ENCODE data around the gene METTL9. TPM values are rescaled to one million over a fixed set of nuclear protein-coding genes. Genes with fewer than 3 reads are reported as not detected.
"Not testable (repeated sequence)": the region's sequence is repeated elsewhere in the genome, so short reads cannot be mapped to it uniquely, and the experiment has no call there.

Gene METTL9
- total and polyA plus RNA-seq, 2 experiments from 2014 or later: 112 to 229 TPM

GRCh38 chr16:21574372-21574771 is 25.0 kb upstream of the METTL9 start:
- H3K4me1 ChIP-seq (ENCODE audit: insufficient read depth): no peaks in the 10 kb centered on the region
- peaks cover 2% of the 10 kb centered on the region for H3K27me3 ChIP-seq
- no peak overlapping the region for H3K4me3 ChIP-seq
- no peak for DNase-seq (ENCODE audit: low spot score)
- no peak overlapping the region for H3K4me2 ChIP-seq
- no peak for TF ChIP-seq EZH2phosphoT487 (IDR thresholded peaks at IDR 0.05; ENCODE audit: low read depth, severe bottlenecking, unreplicated experiment)
- no peak for TF ChIP-seq EZH2 (IDR thresholded peaks at IDR 0.05; ENCODE audit: borderline replicate concordance)
- no peak for TF ChIP-seq CTCF (IDR thresholded peaks at IDR 0.05; ENCODE audit: poor library complexity)
- no peak overlapping the region for H2AFZ ChIP-seq
- no peaks in the 10 kb centered on the region for H3K9me2 ChIP-seq (replicated peaks; ENCODE audit: insufficient read depth)
- H4K20me1 ChIP-seq (ENCODE audit: insufficient read depth, poor library complexity, severe bottlenecking): no peaks in the 10 kb centered on the region
- H3K9me3 ChIP-seq (ENCODE audit: low read depth): no peaks in the 10 kb centered on the region
- no peaks in the 10 kb centered on the region for H3K79me2 ChIP-seq
- H3K36me3 ChIP-seq (replicated peaks; ENCODE audit: insufficient read depth, low read depth): no peaks in the 10 kb centered on the region
- no peak overlapping the region for H3K27ac ChIP-seq
- 88% methylated on average over 4 of the region's 4 CpGs for WGBS (ENCODE audit: low lambda C conversion rate, missing lambda C conversion rate)

- not testable (repeated sequence) for H3K4me3 ChIP-seq; DNase-seq (ENCODE audit: low spot score); H3K36me3 ChIP-seq (replicated peaks; ENCODE audit: insufficient read depth, low read depth); H3K79me2 ChIP-seq; H3K4me1 ChIP-seq (ENCODE audit: insufficient read depth); H3K9me3 ChIP-seq (ENCODE audit: low read depth); H2AFZ ChIP-seq; H3K27me3 ChIP-seq; H3K27ac ChIP-seq; H3K4me2 ChIP-seq; H3K9me2 ChIP-seq (replicated peaks; ENCODE audit: insufficient read depth); H4K20me1 ChIP-seq (ENCODE audit: insufficient read depth, poor library complexity, severe bottlenecking)
- 84% methylated on average over 2 of the region's 2 CpGs for WGBS (ENCODE audit: low lambda C conversion rate, missing lambda C conversion rate)
These were observed 23.1 kb upstream of the METTL9 start for GRCh38 chr16:21576323-21576722.

GRCh38 chr16:21577487-21577886 is 21.9 kb upstream of the METTL9 start:
- not testable (repeated sequence) for H4K20me1 ChIP-seq (ENCODE audit: insufficient read depth, poor library complexity, severe bottlenecking); DNase-seq (ENCODE audit: low spot score); H3K27me3 ChIP-seq; H3K36me3 ChIP-seq (replicated peaks; ENCODE audit: insufficient read depth, low read depth); H3K27ac ChIP-seq; H3K9me3 ChIP-seq (ENCODE audit: low read depth); H2AFZ ChIP-seq; H3K4me3 ChIP-seq; H3K4me2 ChIP-seq; H3K4me1 ChIP-seq (ENCODE audit: insufficient read depth); H3K9me2 ChIP-seq (replicated peaks; ENCODE audit: insufficient read depth); H3K79me2 ChIP-seq
- WGBS (ENCODE audit: low lambda C conversion rate, missing lambda C conversion rate): 81% methylated on average over 2 of the region's 2 CpGs

- H3K9me3 ChIP-seq (ENCODE audit: low read depth); H4K20me1 ChIP-seq (ENCODE audit: insufficient read depth, poor library complexity, severe bottlenecking); H3K9me2 ChIP-seq (replicated peaks; ENCODE audit: insufficient read depth); H2AFZ ChIP-seq; H3K79me2 ChIP-seq; H3K36me3 ChIP-seq (replicated peaks; ENCODE audit: insufficient read depth, low read depth); H3K4me1 ChIP-seq (ENCODE audit: insufficient read depth); H3K4me3 ChIP-seq; H3K4me2 ChIP-seq; H3K27ac ChIP-seq; DNase-seq (ENCODE audit: low spot score); H3K27me3 ChIP-seq: not testable (repeated sequence)
- 91% methylated on average over 5 of the region's 5 CpGs for WGBS (ENCODE audit: low lambda C conversion rate, missing lambda C conversion rate)
These were observed 21.1 kb upstream of the METTL9 start for GRCh38 chr16:21578311-21578710.

- not testable (repeated sequence) for H3K4me1 ChIP-seq (ENCODE audit: insufficient read depth); H3K4me3 ChIP-seq; H3K9me2 ChIP-seq (replicated peaks; ENCODE audit: insufficient read depth); H3K27me3 ChIP-seq; H3K9me3 ChIP-seq (ENCODE audit: low read depth); H4K20me1 ChIP-seq (ENCODE audit: insufficient read depth, poor library complexity, severe bottlenecking); H3K36me3 ChIP-seq (replicated peaks; ENCODE audit: insufficient read depth, low read depth); H3K4me2 ChIP-seq; H3K79me2 ChIP-seq; H3K27ac ChIP-seq; DNase-seq (ENCODE audit: low spot score); H2AFZ ChIP-seq
- WGBS (ENCODE audit: low lambda C conversion rate, missing lambda C conversion rate): 88% methylated on average over 6 of the region's 6 CpGs
These were observed 19.2 kb upstream of the METTL9 start for GRCh38 chr16:21580131-21580530.

All from hepatocyte (in vitro differentiated cells).